Endodermal cell (in vitro differentiated cells): ENCODE measurements around the gene POU4F1. TPM values are rescaled to one million over a fixed set of nuclear protein-coding genes. Genes with fewer than 3 reads are reported as not detected.

ENCODE experiments used
- DNase-seq: peaks from one replicate; pipeline ENCODE4 v3.0.0-alpha.2; 2017
- H3K27ac ChIP-seq: 2 replicates; pipeline ENCODE4 v1.5.1; 2013; ENCODE audit warnings: mild to moderate bottlenecking, low read depth, low read length, moderate library complexity
- H3K27me3 ChIP-seq: 2 replicates; pipeline ENCODE4 v1.6.1; 2013; ENCODE audit warnings: mild to moderate bottlenecking, low read length, moderate library complexity; ENCODE audit not compliant: insufficient read depth, control insufficient read depth, poor library complexity, severe bottlenecking
- H3K36me3 ChIP-seq: 2 replicates; pipeline ENCODE4 v1.7.0; 2013; ENCODE audit warnings: mild to moderate bottlenecking, low read length, moderate library complexity; ENCODE audit not compliant: control insufficient read depth, insufficient read depth
- H3K4me1 ChIP-seq: one replicate; pipeline ENCODE4 v1.7.0; 2013; ENCODE audit warnings: low read length; ENCODE audit not compliant: control insufficient read depth, insufficient read depth
- H3K4me3 ChIP-seq: 2 replicates; pipeline ENCODE4 v1.5.1; 2013; ENCODE audit warnings: mild to moderate bottlenecking, low read length, moderate library complexity
- H3K9ac ChIP-seq: 2 replicates; pipeline ENCODE4 v1.6.1; 2013; ENCODE audit warnings: mild to moderate bottlenecking, low read length, moderate library complexity; ENCODE audit not compliant: poor library complexity, severe bottlenecking; ENCODE audit errors: extremely low read depth
- H3K9me3 ChIP-seq: 2 replicates; pipeline ENCODE4 v1.6.1; 2013; ENCODE audit warnings: mild to moderate bottlenecking, low read length, moderate library complexity; ENCODE audit not compliant: control insufficient read depth
- H3K27ac Mint-ChIP-seq: 2 replicates; pipeline ENCODE4 v1.8.0; 2020; ENCODE audit warnings: mixed read lengths
- H3K27me3 Mint-ChIP-seq: 2 replicates; pipeline ENCODE4 v1.8.0; 2021; ENCODE audit warnings: mild to moderate bottlenecking, mixed read lengths; ENCODE audit not compliant: insufficient read depth
- H3K36me3 Mint-ChIP-seq: 2 replicates; pipeline ENCODE4 v1.8.0; 2020; ENCODE audit warnings: low read depth, mixed read lengths
- H3K4me1 Mint-ChIP-seq: 2 replicates; pipeline ENCODE4 v1.8.0; 2020; ENCODE audit warnings: mixed read lengths
- H3K4me3 Mint-ChIP-seq: 2 replicates; pipeline ENCODE4 v1.8.0; 2020; ENCODE audit warnings: mild to moderate bottlenecking, moderate library complexity, mixed read lengths
- H3K9me3 Mint-ChIP-seq: 2 replicates; pipeline ENCODE4 v1.8.0; 2020; ENCODE audit warnings: mild to moderate bottlenecking, mixed read lengths
- WGBS, 2 experiments: methylation state at CpG; one replicate each; pipeline versions ENCODE4 v1.1.5 to v1.1.7; 2013; ENCODE audit warnings: missing lambda C conversion rate in 2 of 2, mixed read lengths in 1 of 2; ENCODE audit not compliant: insufficient coverage in 1 of 2, insufficient read length in 1 of 2; 5-methylcytosine and 5-hydroxymethylcytosine counted together
- total RNA-seq, 2 donors: library from RNA; stranded (reverse); fragmentation: NEBNext Ultra II Directional in 1 of 2; extraction: Animal tissue kit (Norgen Biotek cat#: 25700) in 1 of 2; gene quantifications; 2 replicates in 1 of 2; 3 replicates in 1 of 2; pipeline ENCODE4 v1.2.1, GENCODE V29; 2021
- TF ChIP-seq, protein P1 (sequence below): fragments of 200-600 bp; sonication (generic); conservative IDR thresholded peaks from 2 replicates; pipeline ENCODE4 v1.5.0; 2021; ENCODE audit warnings: antibody characterized with exemption, mild to moderate bottlenecking

POU4F1 gene
- total RNA-seq, 2 donors from 2014 or later = 0.11 to 0.15 TPM

DNA sequence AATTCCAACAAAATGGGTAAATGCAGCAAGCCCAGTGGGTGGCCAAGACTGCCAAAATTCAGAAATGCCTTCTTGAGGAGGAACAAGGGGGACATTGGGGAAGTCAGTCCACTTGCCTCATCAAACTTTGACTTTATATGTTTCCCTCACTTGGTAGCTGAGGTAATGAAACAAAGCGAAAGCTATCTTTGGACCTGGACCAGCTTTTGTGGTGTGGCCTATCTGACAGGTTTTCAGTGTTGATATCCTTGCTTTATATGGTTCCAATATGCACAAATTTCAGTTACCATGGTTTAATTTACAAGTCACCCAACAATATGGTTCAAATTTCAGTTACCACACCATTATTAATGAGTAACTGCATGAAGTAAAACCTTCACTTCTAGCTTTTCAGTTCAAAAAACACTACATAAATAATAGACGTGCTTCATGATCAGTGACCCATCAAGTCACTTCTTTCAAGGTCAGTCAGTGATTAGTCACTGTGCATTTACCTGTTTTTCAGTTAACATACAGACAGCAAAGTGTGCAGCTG is 17.7 kb upstream of the POU4F1 start:
- H3K36me3 Mint-ChIP-seq = peaks cover 13% of the 10 kb centered on the region
- Histone ChIP-seq H3K9ac (no peak overlapping the region), H3K27ac (no peak overlapping the region), H3K9me3 (no peaks in the 10 kb centered on the region), H3K27me3 (no peaks in the 10 kb centered on the region), H3K36me3 (peaks cover 29% of the 10 kb centered on the region), H3K4me3 (no peak overlapping the region), H3K4me1 (no peaks in the 10 kb centered on the region)
- no peak overlapping the region for H3K4me3 Mint-ChIP-seq
- no peaks in the 10 kb centered on the region for H3K27me3 Mint-ChIP-seq
- DNase-seq = no peak
- TF ChIP-seq, protein P1, sequence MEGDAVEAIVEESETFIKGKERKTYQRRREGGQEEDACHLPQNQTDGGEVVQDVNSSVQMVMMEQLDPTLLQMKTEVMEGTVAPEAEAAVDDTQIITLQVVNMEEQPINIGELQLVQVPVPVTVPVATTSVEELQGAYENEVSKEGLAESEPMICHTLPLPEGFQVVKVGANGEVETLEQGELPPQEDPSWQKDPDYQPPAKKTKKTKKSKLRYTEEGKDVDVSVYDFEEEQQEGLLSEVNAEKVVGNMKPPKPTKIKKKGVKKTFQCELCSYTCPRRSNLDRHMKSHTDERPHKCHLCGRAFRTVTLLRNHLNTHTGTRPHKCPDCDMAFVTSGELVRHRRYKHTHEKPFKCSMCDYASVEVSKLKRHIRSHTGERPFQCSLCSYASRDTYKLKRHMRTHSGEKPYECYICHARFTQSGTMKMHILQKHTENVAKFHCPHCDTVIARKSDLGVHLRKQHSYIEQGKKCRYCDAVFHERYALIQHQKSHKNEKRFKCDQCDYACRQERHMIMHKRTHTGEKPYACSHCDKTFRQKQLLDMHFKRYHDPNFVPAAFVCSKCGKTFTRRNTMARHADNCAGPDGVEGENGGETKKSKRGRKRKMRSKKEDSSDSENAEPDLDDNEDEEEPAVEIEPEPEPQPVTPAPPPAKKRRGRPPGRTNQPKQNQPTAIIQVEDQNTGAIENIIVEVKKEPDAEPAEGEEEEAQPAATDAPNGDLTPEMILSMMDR = no peak
- H3K4me1 Mint-ChIP-seq = no peaks in the 10 kb centered on the region
- no peaks in the 10 kb centered on the region for H3K9me3 Mint-ChIP-seq
- H3K27ac Mint-ChIP-seq = no peak overlapping the region
- WGBS, 2 experiments = 91% methylated on average over 2 of the region's 2 CpGs

DNA sequence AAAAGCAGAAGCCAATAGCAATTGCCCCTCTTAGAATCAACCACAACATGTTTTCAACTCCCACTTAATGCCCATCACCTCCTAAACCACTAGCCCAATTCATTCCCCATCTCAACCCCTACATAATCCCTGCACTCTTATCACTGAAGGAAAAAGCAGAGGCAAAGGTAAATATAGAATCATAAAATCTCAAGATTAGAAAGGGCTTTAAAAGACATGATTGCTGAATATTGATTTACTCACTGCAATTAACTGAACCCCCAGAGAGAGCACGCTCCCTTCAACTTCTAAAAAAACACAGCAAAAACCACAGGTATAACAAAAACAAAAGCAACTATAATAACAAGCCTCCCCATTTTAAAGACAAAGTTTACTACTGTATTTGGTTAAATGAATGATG is 15.1 kb upstream of the POU4F1 start:
- peaks cover 22% of the 10 kb centered on the region for H3K36me3 Mint-ChIP-seq
- no peak for DNase-seq
- no peaks in the 10 kb centered on the region for H3K9me3 ChIP-seq
- peaks cover 28% of the 10 kb centered on the region for H3K36me3 ChIP-seq
- no peak overlapping the region for H3K4me3 Mint-ChIP-seq
- H3K27me3 Mint-ChIP-seq = peaks cover 3% of the 10 kb centered on the region
- no peak overlapping the region for H3K9ac ChIP-seq
- H3K4me3 ChIP-seq = no peak overlapping the region
- no peak overlapping the region for H3K27ac Mint-ChIP-seq
- H3K9me3 Mint-ChIP-seq = no peaks in the 10 kb centered on the region
- no peak overlapping the region for H3K27ac ChIP-seq
- WGBS, 2 experiments = 100% methylated on average over 1 of the region's 1 CpG; no CpG with 5 or more reads in 1 of the 2 experiments
- TF ChIP-seq, protein P1 = no peak
- no peaks in the 10 kb centered on the region for H3K4me1 Mint-ChIP-seq
- no peaks in the 10 kb centered on the region for H3K4me1 ChIP-seq
- H3K27me3 ChIP-seq = no peaks in the 10 kb centered on the region

DNA sequence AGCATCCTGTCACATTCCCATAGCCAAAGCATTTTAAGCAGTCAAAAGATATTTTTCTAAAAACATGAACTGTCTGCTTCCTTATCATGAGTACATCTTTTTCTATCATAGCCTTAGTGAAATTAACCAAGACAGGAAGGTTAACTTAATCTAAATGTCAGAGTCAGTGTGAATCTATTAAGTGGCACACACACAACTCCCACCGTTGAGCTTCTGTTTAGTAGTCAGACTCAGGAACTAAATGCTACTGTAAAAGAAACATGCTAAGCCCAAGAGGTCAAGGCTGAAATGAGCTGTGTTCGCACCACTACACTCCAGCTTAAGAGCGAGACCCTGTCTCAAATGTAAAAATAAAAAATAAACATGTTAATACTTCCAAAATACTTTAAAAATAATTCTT is 7.7 kb upstream of the POU4F1 start:
- Histone ChIP-seq H3K27me3 (peaks cover 71% of the 10 kb centered on the region), H3K9me3 (no peaks in the 10 kb centered on the region), H3K27ac (no peak overlapping the region), H3K9ac (no peak overlapping the region), H3K4me3 (no peak overlapping the region), H3K4me1 (peaks cover 7% of the 10 kb centered on the region), H3K36me3 (peaks cover 14% of the 10 kb centered on the region)
- Mint-ChIP-seq H3K4me3 (no peak overlapping the region), H3K9me3 (no peaks in the 10 kb centered on the region), H3K36me3 (peaks cover 12% of the 10 kb centered on the region), H3K27ac (no peak overlapping the region), H3K27me3 (peaks cover 74% of the 10 kb centered on the region), H3K4me1 (peaks cover 17% of the 10 kb centered on the region)
- DNase-seq = no peak
- 55 to 81% methylated on average over 1 to 2 of the region's 3 CpGs for WGBS, 2 experiments
- TF ChIP-seq, protein P1 = no peak
